ENCODE results near the gene OSBPL10.

DNA sequence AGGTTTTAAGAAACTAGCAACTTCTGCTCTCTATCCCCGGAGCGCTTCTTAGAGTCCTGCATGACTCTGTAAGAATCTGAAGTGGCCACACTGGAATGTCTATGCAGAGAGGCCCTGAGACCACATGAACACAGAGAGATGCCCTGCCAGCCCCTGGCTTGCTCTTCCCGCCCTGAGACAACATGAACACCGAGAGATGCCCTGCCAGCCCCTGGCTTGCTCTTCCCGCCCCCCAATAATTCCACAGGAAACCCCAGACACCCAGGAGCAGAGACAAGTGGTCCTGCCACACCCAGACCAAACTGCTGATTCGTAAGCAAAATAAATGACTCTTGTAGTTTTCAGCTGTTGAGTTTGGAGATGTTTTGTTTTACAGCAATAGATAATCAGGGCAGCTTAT is 166.1 kb downstream of the OSBPL10 start:
- TF ChIP-seq, protein P1, sequence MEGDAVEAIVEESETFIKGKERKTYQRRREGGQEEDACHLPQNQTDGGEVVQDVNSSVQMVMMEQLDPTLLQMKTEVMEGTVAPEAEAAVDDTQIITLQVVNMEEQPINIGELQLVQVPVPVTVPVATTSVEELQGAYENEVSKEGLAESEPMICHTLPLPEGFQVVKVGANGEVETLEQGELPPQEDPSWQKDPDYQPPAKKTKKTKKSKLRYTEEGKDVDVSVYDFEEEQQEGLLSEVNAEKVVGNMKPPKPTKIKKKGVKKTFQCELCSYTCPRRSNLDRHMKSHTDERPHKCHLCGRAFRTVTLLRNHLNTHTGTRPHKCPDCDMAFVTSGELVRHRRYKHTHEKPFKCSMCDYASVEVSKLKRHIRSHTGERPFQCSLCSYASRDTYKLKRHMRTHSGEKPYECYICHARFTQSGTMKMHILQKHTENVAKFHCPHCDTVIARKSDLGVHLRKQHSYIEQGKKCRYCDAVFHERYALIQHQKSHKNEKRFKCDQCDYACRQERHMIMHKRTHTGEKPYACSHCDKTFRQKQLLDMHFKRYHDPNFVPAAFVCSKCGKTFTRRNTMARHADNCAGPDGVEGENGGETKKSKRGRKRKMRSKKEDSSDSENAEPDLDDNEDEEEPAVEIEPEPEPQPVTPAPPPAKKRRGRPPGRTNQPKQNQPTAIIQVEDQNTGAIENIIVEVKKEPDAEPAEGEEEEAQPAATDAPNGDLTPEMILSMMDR (IDR thresholded peaks at IDR 0.05; ENCODE audit: insufficient read depth, low read depth, low read length) = no peak
- no peak for TF ChIP-seq EZH2 (IDR thresholded peaks at IDR 0.05; ENCODE audit: insufficient read depth, low read length)

Data from astrocyte (in vitro differentiated cells and primary cell).